Left colon (tissue), 2 donors: ENCODE data around the gene QRFP. TPM values are rescaled to one million over a fixed set of nuclear protein-coding genes. Genes with fewer than 3 reads are reported as not detected.
A peak's percentile ranks its signal among the peaks of the same experiment; 100 is the strongest.

ENCODE experiments used
- ATAC-seq: fragments of 200-7000 bp; cut with Tn5 transposase; one replicate; pipeline ENCODE4 v1.9.1; 2020; ENCODE audit warnings: mild to moderate bottlenecking, moderate library complexity
- DNase-seq, 2 donors: peaks; one replicate each; pipeline ENCODE4 v3.0.0-alpha.2; 2020
- intact Hi-C, 2 donors: fragments of 100-400 bp; cut with DNase I in 1 of 2; cut with micrococcal nuclease in 1 of 2; formaldehyde crosslinking; loops; one replicate each; pipeline versions ENCODE4 v1.11.2 to v1.14.0; 2022; cut with DNase I, micrococcal nuclease
- long read RNA-seq: library from polyadenylated mRNA; unstranded; transcript quantifications from one replicate; pipeline ENCODE4 v2.0.0, GENCODE V29; 2021
- total RNA-seq, 2 donors: library from RNA; stranded (reverse); fragmentation: NEBNext Ultra II Directional; extraction: Animal tissue kit (Norgen Biotek cat#: 25700); gene quantifications; one replicate each; pipeline ENCODE4 v1.2.1, GENCODE V29; 2021
- donor health status: DM: no; HTN: no; CAD: no.
- donor health status: DM: yes; HTN: yes; CAD: no.

The QRFP gene, protein sequence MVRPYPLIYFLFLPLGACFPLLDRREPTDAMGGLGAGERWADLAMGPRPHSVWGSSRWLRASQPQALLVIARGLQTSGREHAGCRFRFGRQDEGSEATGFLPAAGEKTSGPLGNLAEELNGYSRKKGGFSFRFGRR
- total RNA-seq: not detected
- long read RNA-seq: 0 reads

- ATAC-seq (peak; percentile 36), DNase-seq (peak in 1 of 2 donors; percentile 46)
- intact Hi-C loops: no loop called here
Observed at GRCh38 chr9:130896233-130897014, at the start of gene QRFP. Gene QRFP (minus strand): TSS chr9:130896812. CDS start chr9:130893838, 2,974 bp downstream.

DNA sequence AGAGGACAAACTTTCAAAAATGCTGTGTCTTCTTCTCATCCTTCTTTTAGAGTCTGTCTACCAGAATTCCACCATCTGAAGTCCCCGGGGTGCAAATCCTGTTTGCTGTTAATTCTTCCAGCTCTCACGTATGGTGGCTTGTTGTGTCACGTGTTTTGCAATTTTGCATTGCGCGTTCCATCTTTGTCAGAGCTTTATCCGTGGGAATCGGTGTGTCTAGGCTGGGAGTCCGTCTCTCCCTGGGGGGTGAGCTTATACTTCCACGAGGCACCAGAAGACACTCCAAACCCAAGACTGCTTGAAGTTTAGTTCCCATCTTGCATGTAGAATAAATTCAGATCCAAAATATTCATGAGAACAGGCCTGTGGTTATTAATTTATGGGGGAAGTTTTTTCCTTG, 48.6 kb upstream of the QRFP start:
- intact Hi-C loops: no loop called here
- DNase-seq (no peak), ATAC-seq (no peak)

- intact Hi-C loops: no loop called here
- DNase-seq: no peak
- no peak for ATAC-seq
Observed at GRCh38 chr9:130944510-130945058, 48.0 kb upstream of the QRFP start.

- intact Hi-C loops: no loop called here
- ATAC-seq (no peak), DNase-seq (no peak)
Observed at GRCh38 chr9:130943777-130944176, 47.2 kb upstream of the QRFP start.

- no peak for ATAC-seq
- DNase-seq: no peak
- intact Hi-C loops: no loop called here
Observed at GRCh38 chr9:130943221-130943620, 46.6 kb upstream of the QRFP start.

DNA sequence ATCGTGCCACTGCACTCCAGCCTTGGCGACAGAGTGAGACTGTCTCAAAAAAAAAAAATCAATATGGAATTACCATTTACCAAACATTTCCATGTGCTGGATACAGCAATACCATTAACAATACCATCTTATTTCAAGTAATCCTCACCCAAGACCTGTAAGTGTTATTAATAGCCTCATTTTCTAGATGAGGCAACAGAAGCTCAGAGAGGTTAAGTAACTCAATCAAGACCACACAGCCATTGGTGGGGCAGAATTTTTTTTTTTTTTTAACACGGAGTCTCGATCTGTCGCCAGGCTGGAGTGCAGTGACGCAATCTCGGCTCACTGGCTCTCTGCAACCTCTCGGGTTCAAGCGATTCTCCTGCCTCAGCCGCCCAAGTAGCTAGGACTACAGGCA, 46.1 kb upstream of the QRFP start:
- intact Hi-C loops: no loop called here
- DNase-seq (no peak), ATAC-seq (no peak)

GRCh38 chr9:130942084-130942483, 45.5 kb upstream of the QRFP start:
- intact Hi-C loops: no loop called here

GRCh38 chr9:130940693-130941576, 44.3 kb upstream of the QRFP start:
- ATAC-seq (peak; percentile 85), DNase-seq (peak; percentile 90 to 92)
- intact Hi-C loops: no loop called here

More at GRCh38 chr9:130942084-130942483, 45.5 kb upstream of the QRFP start:
- DNase-seq (no peak), ATAC-seq (no peak)

DNA sequence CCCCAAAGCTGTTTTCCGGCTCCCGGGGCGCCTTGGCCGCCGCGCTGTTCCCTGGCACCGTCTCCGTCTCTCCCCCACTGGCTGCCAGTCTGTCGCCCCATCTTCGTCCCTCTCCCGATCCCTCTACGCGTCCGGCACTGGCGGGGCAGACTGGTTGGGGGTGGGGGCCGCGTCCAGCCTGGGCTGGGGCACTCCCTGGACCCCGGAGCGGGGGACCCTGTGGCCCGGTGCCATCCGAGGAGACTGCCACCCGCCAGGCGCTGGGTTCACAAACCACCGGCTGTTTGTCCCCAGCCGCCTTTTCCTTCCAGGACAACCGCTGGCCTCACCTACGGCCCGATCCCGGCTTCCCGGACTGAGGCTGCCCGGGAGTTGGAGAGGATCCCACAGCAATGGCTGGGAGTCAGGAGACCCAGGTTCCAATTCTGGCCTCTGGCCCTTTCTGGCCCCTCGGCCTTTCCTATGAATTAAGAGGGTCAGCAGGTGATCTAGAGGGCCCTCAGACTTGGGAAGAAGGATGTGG, 43.5 kb upstream of the QRFP start:
- peak in 1 of 2 donors; percentile 21 for DNase-seq
- intact Hi-C loops: no loop called here
- ATAC-seq: peak; percentile 3

DNA sequence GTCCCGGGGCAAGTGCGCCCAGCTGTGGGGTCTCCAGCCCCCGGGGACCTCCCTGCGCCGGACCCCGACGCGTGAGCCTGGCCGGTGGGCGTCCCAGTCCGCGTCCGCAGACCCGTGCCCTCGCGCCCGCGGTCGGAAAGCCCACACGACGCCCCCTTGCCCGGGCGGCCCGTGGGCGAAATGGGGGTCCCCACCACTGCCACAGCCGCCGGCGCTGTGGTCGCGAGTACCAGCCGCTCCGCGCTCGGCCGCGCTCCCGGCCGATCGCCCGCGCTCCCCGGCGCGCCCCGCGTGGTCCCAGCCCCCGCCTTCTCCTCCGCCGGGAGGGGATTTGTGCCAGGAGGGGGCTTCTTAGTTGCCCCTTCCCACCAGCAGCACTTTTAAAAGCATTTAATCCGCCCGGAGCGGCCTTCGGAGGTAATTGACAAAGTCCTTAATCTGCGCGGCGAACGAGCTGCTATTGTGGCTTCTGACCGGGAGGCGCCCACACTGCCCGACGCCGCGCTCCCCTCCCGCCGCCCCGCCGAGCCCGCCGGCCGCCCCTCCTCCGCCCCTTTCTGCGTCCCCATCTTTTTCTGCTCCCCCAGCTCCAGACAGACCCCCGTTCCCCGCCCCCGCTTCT, 42.9 kb upstream of the QRFP start:
- DNase-seq (peak in 1 of 2 donors; percentile 43), ATAC-seq (peak; percentile 33)
- intact Hi-C loops: loop anchor here in 1 of 2 donors (5.0 kb wide), 1 partner anchor 237 kb away; no protein-coding TSS in a partner anchor

- ATAC-seq: peak; percentile 71
- intact Hi-C loops: loop anchor here in 1 of 2 donors (5.0 kb wide), 1 partner anchor 237 kb away; no protein-coding TSS in a partner anchor
- DNase-seq: peak; percentile 57 to 68
Observed at GRCh38 chr9:130938652-130939404, 42.2 kb upstream of the QRFP start, which contains the start of gene FIBCD1. Gene FIBCD1 (minus strand): TSS chr9:130939247. CDS start chr9:130938607, 640 bp downstream.

DNA sequence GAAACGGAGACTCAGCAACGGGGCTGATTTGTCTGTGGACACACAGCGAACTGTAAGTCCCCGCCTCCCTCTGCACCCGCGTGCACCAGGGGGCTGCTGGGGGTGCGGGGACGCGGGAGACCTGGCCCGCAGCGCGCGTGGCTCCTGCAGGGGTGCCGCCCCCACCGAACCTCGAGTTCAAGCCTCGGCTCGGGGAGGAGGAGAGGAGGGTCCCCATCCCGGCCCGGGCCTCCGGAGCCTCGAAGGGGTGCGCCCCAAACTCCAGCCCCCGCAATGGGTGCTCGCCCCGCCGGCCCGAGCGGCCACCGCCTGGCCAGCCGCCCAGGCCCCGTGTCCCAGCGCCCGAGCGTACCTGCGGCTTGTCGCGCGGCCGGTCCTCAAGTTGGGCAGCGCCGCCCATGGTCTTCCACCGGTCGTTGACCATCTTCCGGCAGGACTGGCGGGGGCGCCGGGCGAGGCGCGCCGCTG, 41.6 kb upstream of the QRFP start:
- intact Hi-C loops: loop anchor here in 1 of 2 donors (5.0 kb wide), 1 partner anchor 236 kb away; no protein-coding TSS in a partner anchor
- DNase-seq (no peak), ATAC-seq (no peak)

GRCh38 chr9:130937146-130938076, 40.8 kb upstream of the QRFP start:
- DNase-seq (no peak), ATAC-seq (no peak)
- intact Hi-C loops: loop anchor here in 1 of 2 donors (5.0 kb wide), 1 partner anchor 235 kb away; no protein-coding TSS in a partner anchor

DNA sequence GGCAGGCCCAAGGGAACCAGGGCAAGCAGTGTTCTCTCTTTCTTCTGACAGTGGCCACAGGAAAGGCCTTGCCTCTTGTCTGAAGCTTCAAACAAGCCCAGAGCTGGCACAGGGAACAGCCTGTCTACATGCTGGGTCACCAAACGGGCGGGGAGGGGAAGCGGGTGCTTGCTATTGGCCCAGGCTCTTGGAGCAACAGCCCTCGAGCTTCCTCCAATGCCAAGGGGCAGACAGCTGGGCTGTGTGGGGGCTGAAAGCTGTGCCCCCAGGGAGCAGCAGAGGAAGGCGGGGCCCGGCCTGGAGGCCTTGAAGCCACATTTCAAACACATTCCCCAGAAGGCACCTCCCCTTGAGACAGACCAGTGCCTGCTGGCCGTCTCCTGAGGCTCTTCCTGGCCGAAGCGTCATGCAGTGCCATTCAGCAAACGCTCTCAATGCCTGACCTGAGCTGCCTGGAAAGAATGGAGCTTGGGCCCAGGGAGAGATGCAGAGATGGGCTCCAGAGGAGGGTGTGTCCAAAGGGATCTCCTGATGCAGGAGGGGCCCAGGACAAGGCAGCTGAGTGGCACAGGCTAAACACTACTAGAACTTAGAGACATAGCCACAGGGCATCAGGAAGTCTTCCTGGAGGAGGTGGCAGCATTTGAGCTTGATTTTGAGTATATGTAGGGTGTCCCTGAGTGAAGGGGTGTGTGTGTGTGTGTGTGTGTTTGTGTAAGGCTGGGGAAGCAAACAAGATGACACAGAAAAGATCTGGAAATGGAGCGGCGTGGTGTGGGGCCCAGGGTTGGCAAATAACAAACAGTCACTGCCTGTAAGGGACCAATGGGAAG, 39.9 kb upstream of the QRFP start:
- intact Hi-C loops: loop anchor here in 1 of 2 donors (5.0 kb wide), 1 partner anchor 234 kb away; no protein-coding TSS in a partner anchor
- ATAC-seq (peak; percentile 11), DNase-seq (peak; percentile 33 to 46)

GRCh38 chr9:130935648-130936271, 39.1 kb upstream of the QRFP start:
- intact Hi-C loops: loop anchor here in 1 of 2 donors (5.0 kb wide), 1 partner anchor 233 kb away; no protein-coding TSS in a partner anchor
- no peak for ATAC-seq
- no peak for DNase-seq
